Stimulated activated CD8-positive, alpha-beta memory T cell treated with anti-CD3 and anti-CD28 coated beads, Interleukin-12 subunit alpha, Interleukin-12 subunit beta, amount 100 ng/mL, for 4 hours (primary cell): ENCODE measurements around the gene GPATCH2.

Source experiments
- DNase-seq: peaks from one replicate; pipeline ENCODE4 v3.0.0-alpha.2; 2020; ENCODE audit warnings: low read depth

Gene GPATCH2

GRCh38 chr1:217577336-217577735 is 53.6 kb downstream of the GPATCH2 start:
- no peak for DNase-seq

- DNase-seq: no peak
These were observed 56.5 kb downstream of the GPATCH2 start for GRCh38 chr1:217574265-217574949.

GRCh38 chr1:217569021-217569420 is 61.9 kb downstream of the GPATCH2 start:
- DNase-seq: no peak

GRCh38 chr1:217568200-217568599 is 62.7 kb downstream of the GPATCH2 start:
- DNase-seq: no peak

- DNase-seq: no peak
These were observed 66.1 kb downstream of the GPATCH2 start for GRCh38 chr1:217564833-217565232.

- no peak for DNase-seq
These were observed 66.7 kb downstream of the GPATCH2 start for GRCh38 chr1:217564207-217564606.

- no peak for DNase-seq
These were observed 67.7 kb downstream of the GPATCH2 start for GRCh38 chr1:217563179-217563578.

GRCh38 chr1:217562229-217562878 is 68.5 kb downstream of the GPATCH2 start:
- DNase-seq: no peak

GRCh38 chr1:217561446-217561845 is 69.4 kb downstream of the GPATCH2 start:
- DNase-seq: no peak

GRCh38 chr1:217554849-217555248 is 76.0 kb downstream of the GPATCH2 start:
- no peak for DNase-seq

GRCh38 chr1:217553949-217554509 is 76.9 kb downstream of the GPATCH2 start:
- no peak for DNase-seq

- DNase-seq: no peak
These were observed 78.4 kb downstream of the GPATCH2 start for GRCh38 chr1:217552339-217552951.

- no peak for DNase-seq
These were observed 88.1 kb downstream of the GPATCH2 start for GRCh38 chr1:217542837-217543236.

- no peak for DNase-seq
These were observed 88.6 kb downstream of the GPATCH2 start for GRCh38 chr1:217542136-217542777.

- DNase-seq: no peak
These were observed 90.6 kb downstream of the GPATCH2 start for GRCh38 chr1:217540321-217540720.

GRCh38 chr1:217539510-217539909 is 91.4 kb downstream of the GPATCH2 start:
- DNase-seq: no peak

- no peak for DNase-seq
These were observed 95.1 kb downstream of the GPATCH2 start for GRCh38 chr1:217535601-217536377.

- no peak for DNase-seq
These were observed 96.3 kb downstream of the GPATCH2 start for GRCh38 chr1:217534566-217534965.

GRCh38 chr1:217528271-217528670 is 102.6 kb downstream of the GPATCH2 start:
- no peak for DNase-seq

- no peak for DNase-seq
These were observed 103.7 kb downstream of the GPATCH2 start for GRCh38 chr1:217527151-217527550.

- DNase-seq: no peak
These were observed 104.3 kb downstream of the GPATCH2 start for GRCh38 chr1:217526636-217527035.
